GM18951 (cell line): ENCODE measurements around the gene PPM1E.

Experiments used
- POLR2A ChIP-seq: IDR thresholded peaks from 4 replicates; pipeline ENCODE4 v1.6.1; 2011; ENCODE audit warnings: mild to moderate bottlenecking; ENCODE audit not compliant: insufficient read length, insufficient read depth; ENCODE audit errors: extremely low read depth
- in situ Hi-C: fragments of 300-500 bp; cut with MboI; formaldehyde crosslinking; loops from one replicate; pipeline ENCODE4 v1.12.0; 2022; ENCODE audit warnings: low sequenced_read_pairs, mixed read lengths, inconsistent platforms; ENCODE audit not compliant: unreplicated experiment

Gene PPM1E

DNA sequence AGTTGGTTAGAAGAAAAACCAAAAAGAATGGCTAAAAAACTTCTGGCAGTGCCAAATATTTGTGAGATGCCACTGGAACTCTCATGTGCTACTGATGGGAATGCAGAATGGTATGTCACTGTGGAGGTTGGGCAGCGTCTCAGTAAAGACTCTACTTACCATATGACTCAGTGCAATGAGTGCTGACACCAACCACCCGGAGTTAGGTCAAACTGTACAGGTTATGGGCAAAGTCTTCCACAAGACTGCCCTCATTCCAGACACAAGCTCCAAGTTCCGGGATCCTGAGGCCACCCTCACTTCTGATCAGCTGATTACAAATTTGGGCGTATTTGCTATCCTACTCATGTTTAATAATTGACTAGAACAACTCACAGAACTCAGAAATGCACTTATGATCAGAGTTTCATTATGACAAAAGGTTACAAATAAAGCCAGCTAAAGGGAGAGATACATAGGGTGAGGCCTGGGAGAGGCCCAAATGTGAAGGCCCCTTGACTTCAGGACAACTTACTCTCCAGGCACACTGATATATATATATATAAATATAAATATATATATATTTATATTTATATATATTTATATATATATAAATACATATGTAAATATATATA, 236.2 kb downstream of the PPM1E start:
- TF ChIP-seq POLR2A = no peak
- in situ Hi-C loops = loop anchor here (10.0 kb wide), 1 partner anchor 277 kb away; no protein-coding TSS in a partner anchor

GRCh38 chr17:58993311-58993710, 237.7 kb downstream of the PPM1E start:
- in situ Hi-C loops = loop anchor here (10.0 kb wide), 1 partner anchor 279 kb away; no protein-coding TSS in a partner anchor
- no peak for TF ChIP-seq POLR2A

GRCh38 chr17:58995247-58995940, 239.7 kb downstream of the PPM1E start:
- TF ChIP-seq POLR2A = no peak
- in situ Hi-C loops = loop anchor here (10.0 kb wide), 1 partner anchor 281 kb away; no protein-coding TSS in a partner anchor

DNA sequence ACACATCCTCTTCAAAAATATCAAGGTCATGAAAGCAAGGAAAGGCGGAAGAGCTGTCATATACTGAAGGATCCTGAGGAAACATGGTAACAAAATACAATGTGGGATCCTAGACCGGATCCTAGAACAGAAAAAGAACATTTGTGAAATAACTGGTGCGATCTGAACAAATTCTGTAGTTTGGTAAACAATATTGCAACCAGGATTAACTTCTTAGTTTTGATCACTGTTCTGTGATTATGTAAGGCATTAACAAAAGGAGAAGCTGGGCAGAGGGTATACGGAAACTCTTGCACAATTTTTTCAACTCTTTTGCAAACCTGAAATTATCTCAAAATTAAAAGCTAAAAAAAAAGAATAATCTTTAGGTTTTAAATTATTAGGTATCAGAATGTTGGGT, 241.3 kb downstream of the PPM1E start:
- no peak for TF ChIP-seq POLR2A
- in situ Hi-C loops = loop anchor here (10.0 kb wide), 1 partner anchor 282 kb away; no protein-coding TSS in a partner anchor

DNA sequence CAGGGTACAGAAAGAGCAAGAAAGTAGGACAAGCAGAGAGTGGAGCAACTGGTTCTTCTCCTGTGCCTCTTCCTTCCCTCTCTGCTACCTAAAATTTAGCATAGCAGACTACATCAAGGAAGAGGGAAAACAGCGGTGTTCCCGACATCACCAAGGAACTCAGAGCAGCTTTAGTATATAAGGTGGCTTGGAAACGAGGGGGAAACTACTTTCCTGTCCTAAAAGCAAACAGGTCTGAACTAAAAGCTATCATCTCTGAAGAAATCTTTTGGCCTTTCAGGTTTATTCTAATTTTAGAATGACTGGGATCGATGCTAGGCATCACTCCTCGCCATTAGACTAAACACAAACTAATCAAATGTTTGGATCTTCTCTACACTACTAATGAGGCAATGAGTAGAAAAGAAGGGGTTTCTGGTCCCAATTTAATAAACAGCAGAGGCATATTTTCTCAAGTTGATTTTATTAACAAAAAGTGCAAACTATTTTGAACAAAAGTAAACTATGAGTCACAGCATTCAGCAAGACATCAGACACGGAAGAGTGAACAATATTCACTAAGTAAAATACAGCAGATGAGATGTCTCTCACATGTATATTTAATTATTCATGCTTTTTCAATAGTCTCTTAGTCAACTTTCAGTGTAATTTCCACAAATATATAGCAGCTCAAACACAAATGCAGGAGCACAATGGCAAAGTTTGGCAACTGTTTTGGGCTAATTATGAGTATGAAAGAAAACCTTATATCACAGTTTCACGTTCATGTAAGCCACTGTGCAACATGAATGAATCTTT, 242.3 kb downstream of the PPM1E start:
- in situ Hi-C loops = loop anchor here (10.0 kb wide), 1 partner anchor 283 kb away; no protein-coding TSS in a partner anchor
- TF ChIP-seq POLR2A = no peak

DNA sequence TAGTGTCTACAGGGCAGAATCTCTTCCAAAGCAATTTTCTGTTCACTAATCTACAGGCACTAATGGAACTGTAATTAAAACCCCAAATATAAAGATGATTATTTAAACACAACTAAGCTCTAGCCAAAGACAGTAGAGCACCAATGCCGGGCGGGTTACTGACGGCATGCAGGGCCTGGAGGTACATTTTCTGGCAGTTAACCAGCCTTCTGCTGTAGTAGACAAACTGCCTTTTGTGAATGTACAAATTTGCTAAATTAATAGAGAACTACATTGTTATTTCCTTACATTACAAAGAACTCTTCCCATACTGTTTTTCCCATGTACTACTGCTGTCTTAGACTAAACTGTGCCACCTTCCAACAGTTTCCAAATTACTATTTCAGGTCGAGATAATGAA, 243.2 kb downstream of the PPM1E start:
- TF ChIP-seq POLR2A = no peak
- in situ Hi-C loops = loop anchor here (10.0 kb wide), 1 partner anchor 284 kb away; no protein-coding TSS in a partner anchor

- no peak for TF ChIP-seq POLR2A
- in situ Hi-C loops = loop anchor here (10.0 kb wide), 1 partner anchor 285 kb away; no protein-coding TSS in a partner anchor
Observed at GRCh38 chr17:58999500-58999899, 243.8 kb downstream of the PPM1E start.

DNA sequence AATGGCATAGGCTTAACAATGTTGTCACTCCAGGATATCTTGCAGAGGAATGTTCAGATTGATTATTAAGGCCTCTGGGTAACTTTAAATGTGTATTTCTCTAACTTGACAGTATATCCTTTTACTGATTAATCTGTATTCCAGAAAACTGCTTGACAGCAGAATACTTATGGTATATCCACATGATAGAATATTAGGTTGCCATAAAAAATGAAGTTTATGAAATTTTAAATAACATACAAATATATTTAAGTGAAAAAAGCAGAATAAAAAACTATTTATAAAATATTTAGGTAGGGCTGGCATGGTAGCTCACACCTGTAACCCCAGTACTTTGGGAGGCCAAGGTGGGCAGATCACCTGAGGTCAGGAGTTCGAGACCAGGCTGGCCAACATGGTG, 244.4 kb downstream of the PPM1E start:
- no peak for TF ChIP-seq POLR2A
- in situ Hi-C loops = loop anchor here (10.0 kb wide), 2 partner anchors 415 to 485 kb away; partner anchors contain the start of gene MTMR4

DNA sequence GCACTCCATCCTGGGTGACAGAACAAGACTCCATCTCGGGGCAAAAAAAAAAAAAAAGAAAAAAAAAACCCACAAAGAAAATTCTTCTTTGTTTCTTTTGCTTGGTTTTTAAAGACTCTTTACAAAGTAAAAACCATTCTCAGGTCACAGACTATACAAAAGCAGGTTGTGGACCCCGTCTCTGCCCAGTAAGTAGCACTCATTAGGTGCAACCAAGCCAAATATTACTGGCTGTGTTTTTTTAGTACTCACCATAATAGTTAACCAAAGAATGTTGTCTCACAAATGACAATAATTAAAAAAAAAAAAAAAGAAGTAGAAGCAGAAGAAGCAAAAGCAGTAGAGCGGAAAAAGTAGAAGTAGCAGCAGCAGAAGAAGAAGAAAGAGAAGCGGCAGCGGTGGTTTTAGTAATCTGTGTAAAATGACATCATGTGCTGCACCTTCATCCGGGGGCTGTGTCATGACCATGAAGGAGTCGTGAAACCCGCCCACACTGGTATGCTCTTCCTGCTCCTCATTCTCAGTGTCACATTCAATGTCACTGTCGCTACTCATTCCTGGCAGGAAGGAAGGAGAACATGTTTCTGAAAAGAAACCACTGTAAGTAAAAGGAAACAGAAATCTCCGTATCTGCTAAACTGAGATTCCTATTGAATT, 245.6 kb downstream of the PPM1E start:
- in situ Hi-C loops = loop anchor here (10.0 kb wide), 2 partner anchors 416 to 486 kb away; partner anchors contain the start of gene MTMR4
- peak; percentile 50 for TF ChIP-seq POLR2A

- no peak for TF ChIP-seq POLR2A
- in situ Hi-C loops = loop anchor here (10.0 kb wide), 2 partner anchors 417 to 487 kb away; partner anchors contain the start of gene MTMR4
Observed at GRCh38 chr17:59002126-59002525, 246.5 kb downstream of the PPM1E start.

GRCh38 chr17:59002848-59003247, 247.2 kb downstream of the PPM1E start:
- in situ Hi-C loops = loop anchor here (10.0 kb wide), 2 partner anchors 418 to 488 kb away; partner anchors contain the start of gene MTMR4
- no peak for TF ChIP-seq POLR2A

DNA sequence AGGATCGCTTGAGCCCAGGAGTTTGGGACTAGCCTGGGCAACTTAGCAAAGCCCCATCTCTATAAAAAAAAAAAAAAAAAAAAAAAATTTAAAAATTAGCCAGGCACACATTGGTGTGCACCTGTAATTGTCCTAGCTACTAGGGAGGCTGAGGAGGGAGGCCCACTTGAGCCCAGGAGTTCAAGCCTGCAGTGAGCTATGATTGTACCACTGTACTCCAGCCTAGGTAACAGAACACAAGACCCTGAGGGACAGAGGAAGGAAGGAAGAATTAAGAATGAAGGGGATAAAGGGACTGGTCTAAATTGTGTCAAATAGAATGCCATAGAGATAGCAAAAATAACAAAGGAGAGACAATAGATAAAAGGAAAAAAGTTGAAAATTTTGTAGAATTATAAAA, 248.2 kb downstream of the PPM1E start:
- TF ChIP-seq POLR2A = no peak
- in situ Hi-C loops = loop anchor here (10.0 kb wide), 2 partner anchors 419 to 489 kb away; partner anchors contain the start of gene MTMR4
